Measurements from ENCODE around the gene ENO2. TPM values are rescaled to one million over a fixed set of nuclear protein-coding genes. Genes with fewer than 3 reads are reported as not detected.

Gene ENO2
- total and polyA plus RNA-seq, 3 donors from 2014 or later: 8.8 to 14.3 (median 8.9) TPM

DNA sequence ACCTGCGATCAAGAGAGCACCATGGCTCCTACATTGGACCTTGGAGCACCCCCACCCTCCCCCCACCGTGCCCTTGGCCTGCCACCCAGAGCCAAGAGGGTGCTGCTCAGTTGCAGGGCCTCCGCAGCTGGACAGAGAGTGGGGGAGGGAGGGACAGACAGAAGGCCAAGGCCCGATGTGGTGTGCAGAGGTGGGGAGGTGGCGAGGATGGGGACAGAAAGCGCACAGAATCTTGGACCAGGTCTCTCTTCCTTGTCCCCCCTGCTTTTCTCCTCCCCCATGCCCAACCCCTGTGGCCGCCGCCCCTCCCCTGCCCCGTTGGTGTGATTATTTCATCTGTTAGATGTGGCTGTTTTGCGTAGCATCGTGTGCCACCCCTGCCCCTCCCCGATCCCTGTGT lies 27.4 kb downstream of the ENO2 start:
- Histone ChIP-seq H3K36me3 (ENCODE audit: low read depth, missing control alignments) (no peaks in the 10 kb centered on the region), H3K9me3 (no peaks in the 10 kb centered on the region), H3K27me3 (no peaks in the 10 kb centered on the region), H3K27ac (no peak overlapping the region), H3K4me3 (no peak overlapping the region), H3K4me1 (peaks cover 47% of the 10 kb centered on the region)
- intact Hi-C loops (cut with DNase I; ENCODE audit: low total_unique reads): loop anchor here (10.0 kb wide), 1 partner anchor 153 kb away; the partner anchor contains the start of gene C1R
- TF ChIP-seq, protein P1, sequence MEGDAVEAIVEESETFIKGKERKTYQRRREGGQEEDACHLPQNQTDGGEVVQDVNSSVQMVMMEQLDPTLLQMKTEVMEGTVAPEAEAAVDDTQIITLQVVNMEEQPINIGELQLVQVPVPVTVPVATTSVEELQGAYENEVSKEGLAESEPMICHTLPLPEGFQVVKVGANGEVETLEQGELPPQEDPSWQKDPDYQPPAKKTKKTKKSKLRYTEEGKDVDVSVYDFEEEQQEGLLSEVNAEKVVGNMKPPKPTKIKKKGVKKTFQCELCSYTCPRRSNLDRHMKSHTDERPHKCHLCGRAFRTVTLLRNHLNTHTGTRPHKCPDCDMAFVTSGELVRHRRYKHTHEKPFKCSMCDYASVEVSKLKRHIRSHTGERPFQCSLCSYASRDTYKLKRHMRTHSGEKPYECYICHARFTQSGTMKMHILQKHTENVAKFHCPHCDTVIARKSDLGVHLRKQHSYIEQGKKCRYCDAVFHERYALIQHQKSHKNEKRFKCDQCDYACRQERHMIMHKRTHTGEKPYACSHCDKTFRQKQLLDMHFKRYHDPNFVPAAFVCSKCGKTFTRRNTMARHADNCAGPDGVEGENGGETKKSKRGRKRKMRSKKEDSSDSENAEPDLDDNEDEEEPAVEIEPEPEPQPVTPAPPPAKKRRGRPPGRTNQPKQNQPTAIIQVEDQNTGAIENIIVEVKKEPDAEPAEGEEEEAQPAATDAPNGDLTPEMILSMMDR (IDR thresholded peaks at IDR 0.05): no peak
- TF ChIP-seq POLR2A (IDR thresholded peaks at IDR 0.05): no peak
- no peak for DNase-seq
- WGBS, 2 donors: 68 to 72% methylated on average over 12 of the region's 12 CpGs

GRCh38 chr12:6942331-6942665 lies 27.9 kb downstream of the ENO2 start:
- WGBS, 2 donors: 72 to 79% methylated on average over 11 of the region's 11 CpGs
- peak overlapping the region; percentile 96 to 97 for H3K27ac ChIP-seq
- TF ChIP-seq, protein P1 (IDR thresholded peaks at IDR 0.05): no peak
- no peak for TF ChIP-seq POLR2A (IDR thresholded peaks at IDR 0.05)
- peaks cover 42% of the 10 kb centered on the region for H3K4me1 ChIP-seq
- no peaks in the 10 kb centered on the region for H3K27me3 ChIP-seq
- H3K9me3 ChIP-seq: no peaks in the 10 kb centered on the region
- H3K4me3 ChIP-seq: no peak overlapping the region
- DNase-seq: no peak
- H3K36me3 ChIP-seq (ENCODE audit: low read depth, missing control alignments): no peaks in the 10 kb centered on the region
- intact Hi-C loops (cut with DNase I; ENCODE audit: low total_unique reads): loop anchor here (10.0 kb wide), 1 partner anchor 153 kb away; the partner anchor contains the start of gene C1R

DNA sequence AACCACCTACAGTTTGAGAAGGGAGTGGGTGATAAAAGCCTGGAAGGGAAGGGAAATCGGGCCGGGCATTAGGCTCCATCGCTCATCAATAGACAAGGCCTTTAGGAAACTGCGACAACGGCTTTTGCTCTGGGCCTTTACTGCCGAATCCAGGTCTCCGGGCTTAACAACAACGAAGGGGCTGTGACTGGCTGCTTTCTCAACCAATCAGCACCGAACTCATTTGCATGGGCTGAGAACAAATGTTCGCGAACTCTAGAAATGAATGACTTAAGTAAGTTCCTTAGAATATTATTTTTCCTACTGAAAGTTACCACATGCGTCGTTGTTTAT lies 29.0 kb downstream of the ENO2 start:
- Histone ChIP-seq H3K9me3 (no peaks in the 10 kb centered on the region), H3K27me3 (no peaks in the 10 kb centered on the region), H3K4me1 (peaks cover 35% of the 10 kb centered on the region), H3K36me3 (ENCODE audit: low read depth, missing control alignments) (no peaks in the 10 kb centered on the region), H3K27ac (peak overlapping the region; percentile 96 to 97), H3K4me3 (peak overlapping the region; percentile 72 to 80)
- WGBS, 2 donors: 0% methylated on average over 13 of the region's 13 CpGs
- intact Hi-C loops (cut with DNase I; ENCODE audit: low total_unique reads): loop anchor here (10.0 kb wide), 1 partner anchor 151 kb away; the partner anchor contains the start of gene C1R
- TF ChIP-seq, protein P1 (IDR thresholded peaks at IDR 0.05): no peak
- TF ChIP-seq POLR2A (IDR thresholded peaks at IDR 0.05): no peak
- peak; percentile 97 for DNase-seq

GRCh38 chr12:6943722-6944380 lies 29.5 kb downstream of the ENO2 start, which contains the start of the genes C12orf57 and RNU7-1:
C12orf57 (plus strand) TSS chr12:6944022; CDS start chr12:6944122, 100 bp downstream.
RNU7-1 (plus strand) TSS chr12:6943816.
- peak; percentile 55 for TF ChIP-seq POLR2A (IDR thresholded peaks at IDR 0.05)
- TF ChIP-seq, protein P1 (IDR thresholded peaks at IDR 0.05): peak in 1 of 3 experiments; percentile 4

More at GRCh38 chr12:6943722-6944380, 29.5 kb downstream of the ENO2 start, which contains the start of the genes C12orf57 and RNU7-1:
- WGBS, 2 donors: 0 to 1% methylated on average over 31 of the region's 31 CpGs
- Histone ChIP-seq H3K27me3 (no peaks in the 10 kb centered on the region), H3K9me3 (no peaks in the 10 kb centered on the region), H3K27ac (peak within 1 kb of the TSS; percentile 96 to 97), H3K36me3 (ENCODE audit: low read depth, missing control alignments) (no peaks in the 10 kb centered on the region), H3K4me3 (peak within 1 kb of the TSS; percentile 72 to 80), H3K4me1 (peaks cover 30% of the 10 kb centered on the region)
- DNase-seq: peak; percentile 78
- intact Hi-C loops (cut with DNase I; ENCODE audit: low total_unique reads): loop anchor here (10.0 kb wide), 1 partner anchor 151 kb away; the partner anchor contains the start of gene C1R
